Stimulated activated CD8-positive, alpha-beta memory T cell treated with anti-CD3 and anti-CD28 coated beads, Interleukin-12 subunit alpha, Interleukin-12 subunit beta, amount 100 ng/mL, for 1 hour (primary cell): ENCODE measurements around the gene OST4.
A peak's percentile ranks its signal among the peaks of the same experiment; 100 is the strongest.
"Not testable (repeated sequence)": the region's sequence is repeated elsewhere in the genome, so short reads cannot be mapped to it uniquely, and the experiment has no call there.

ENCODE experiments used
- DNase-seq: peaks from one replicate; pipeline ENCODE4 v3.0.0-alpha.2; 2020; ENCODE audit warnings: low read depth

OST4 gene

DNA sequence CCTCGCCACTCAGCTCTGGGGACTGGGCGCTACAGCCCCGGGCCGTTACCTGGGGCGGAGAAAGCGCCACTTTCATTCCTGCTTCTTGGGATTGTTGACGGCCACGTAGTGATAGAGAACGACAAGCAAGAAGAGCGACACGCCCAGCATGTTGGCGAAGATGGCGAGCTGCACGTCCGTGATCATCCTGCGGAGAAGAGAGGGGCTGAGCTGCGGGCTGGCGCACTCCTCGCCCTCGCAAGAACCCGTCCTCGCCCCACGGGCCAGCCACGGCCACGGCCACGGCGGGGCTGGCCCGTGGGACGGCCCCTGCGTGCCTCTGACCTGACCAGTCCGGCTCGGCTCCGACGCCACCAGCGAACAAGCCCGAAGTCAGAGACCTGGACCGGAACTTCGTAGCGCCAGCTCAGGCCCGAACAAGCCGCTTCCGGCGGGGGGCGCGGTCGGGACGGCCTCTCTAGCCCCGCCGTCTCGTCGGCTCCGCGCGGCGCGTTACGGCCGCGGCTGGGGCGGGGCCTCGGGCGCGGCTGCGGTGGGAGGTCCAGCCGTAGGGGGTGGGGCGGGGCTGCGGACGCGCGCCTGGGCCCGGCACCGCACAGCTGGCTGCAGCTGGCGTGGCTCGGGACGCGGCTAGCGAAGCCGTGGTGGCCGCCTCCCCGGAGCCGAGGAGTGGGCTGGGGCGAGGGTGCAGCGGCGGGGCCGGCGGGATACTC is at the start of gene OST4:
Gene OST4, minus strand, starts transcription at position 378 of the 713 bp plus-strand sequence.
- DNase-seq = peak; percentile 77

DNA sequence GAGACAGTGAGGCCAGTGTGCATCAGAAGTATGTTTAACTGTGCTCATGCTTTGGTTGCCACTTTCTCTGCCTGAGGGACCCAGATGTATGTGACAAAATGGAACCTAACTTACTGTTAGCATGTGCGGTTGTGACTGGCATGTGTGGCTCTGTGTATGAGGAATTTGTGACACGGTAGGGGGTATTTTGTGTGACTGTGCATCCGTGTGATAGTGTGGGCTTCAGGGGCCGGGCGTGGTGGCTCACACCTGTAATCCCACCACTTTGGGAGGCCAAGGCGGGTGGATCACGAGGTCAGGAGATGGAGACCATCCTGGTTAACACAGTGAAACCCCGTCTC is 47.8 kb upstream of the OST4 start:
- not testable (repeated sequence) for DNase-seq

DNA sequence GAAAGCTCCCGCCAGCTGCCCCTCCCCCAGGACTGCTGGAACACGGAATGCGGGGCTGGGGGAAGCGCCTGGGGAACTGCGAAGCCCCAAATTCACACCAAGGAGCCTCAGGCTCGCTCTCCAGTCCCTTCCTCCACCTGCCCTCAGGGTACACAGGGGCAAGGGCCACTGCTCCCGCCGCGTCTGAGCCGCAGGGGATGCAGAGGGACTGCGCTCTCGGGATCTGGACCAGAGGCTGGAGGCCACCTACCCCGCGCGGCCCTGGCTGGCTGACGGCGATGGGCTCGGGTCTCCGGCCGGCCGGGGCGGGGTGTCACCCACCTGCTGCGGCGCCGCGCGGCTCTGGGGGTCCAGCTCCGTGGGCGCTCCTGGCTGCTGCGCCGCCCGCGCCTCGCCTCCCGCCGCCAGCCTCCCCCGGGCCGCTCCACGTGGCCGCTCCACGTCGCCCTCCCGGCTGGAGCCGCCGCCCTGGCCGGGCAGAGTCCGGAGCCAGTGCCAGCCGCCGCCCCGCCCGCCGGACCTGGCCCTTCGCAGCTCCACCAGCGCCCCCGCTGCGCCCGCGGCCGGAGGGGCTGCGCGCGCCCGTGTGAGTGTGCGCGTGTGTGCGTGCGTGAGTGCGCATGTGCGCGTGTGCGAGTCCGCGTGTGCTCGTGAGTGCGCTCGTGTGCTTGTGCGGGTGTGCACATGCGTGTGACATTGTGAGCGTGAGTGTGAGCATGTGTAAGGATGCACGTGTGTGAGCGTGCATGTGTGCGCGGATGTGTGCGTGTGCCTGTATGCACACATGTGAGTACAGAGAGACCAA is 47.3 kb upstream of the OST4 start, which contains the start of gene CGREF1:
Gene CGREF1, minus strand, starts transcription at position 604 of the 805 bp plus-strand sequence. CDS start 14,762 bp downstream, outside the sequence.
- no peak for DNase-seq

DNA sequence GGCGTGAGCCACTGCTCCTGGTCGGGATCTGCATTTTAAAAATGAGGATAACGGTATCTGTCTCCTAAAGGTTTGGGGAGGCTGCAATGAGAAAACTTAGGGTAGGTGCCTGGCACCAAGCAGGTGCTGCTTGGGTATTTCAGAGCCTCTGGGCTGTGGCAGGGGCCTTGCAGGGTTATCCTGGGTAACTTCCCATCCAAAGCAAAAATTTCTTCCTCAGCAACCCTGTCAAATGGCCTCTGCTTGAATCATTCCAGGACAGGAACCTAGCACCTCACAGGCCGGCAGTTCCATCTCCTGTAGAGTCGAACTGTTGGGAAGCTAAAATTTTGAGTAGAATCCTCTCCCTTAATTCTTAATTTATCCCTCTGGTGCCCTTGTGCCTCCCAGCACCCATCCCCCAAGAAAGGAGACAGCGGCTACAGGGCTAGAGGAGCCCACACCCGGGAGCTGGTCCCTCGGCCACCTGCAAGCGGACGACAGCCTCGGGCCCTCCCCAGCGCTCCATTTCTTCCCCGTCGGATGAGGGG is 46.6 kb upstream of the OST4 start:
- no peak for DNase-seq

DNA sequence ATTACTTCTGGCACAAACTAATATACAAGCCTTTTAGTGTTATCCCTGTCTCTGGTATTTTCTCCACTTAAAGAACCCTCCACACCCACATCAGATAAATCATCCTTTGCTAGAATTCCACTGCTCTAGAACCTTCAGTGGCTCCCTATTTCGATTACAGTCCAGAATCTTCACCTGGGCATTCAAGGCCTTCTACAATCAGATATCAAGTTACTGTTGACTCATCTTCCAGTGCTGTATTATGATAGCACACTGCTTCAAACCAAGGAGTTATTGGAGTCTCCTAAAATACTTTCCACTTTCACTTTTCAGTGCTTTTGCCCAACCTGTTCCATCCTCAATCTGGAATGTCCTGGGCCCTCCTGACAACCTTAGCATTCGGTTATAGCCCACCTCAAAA is 44.1 kb upstream of the OST4 start:
- no peak for DNase-seq

DNA sequence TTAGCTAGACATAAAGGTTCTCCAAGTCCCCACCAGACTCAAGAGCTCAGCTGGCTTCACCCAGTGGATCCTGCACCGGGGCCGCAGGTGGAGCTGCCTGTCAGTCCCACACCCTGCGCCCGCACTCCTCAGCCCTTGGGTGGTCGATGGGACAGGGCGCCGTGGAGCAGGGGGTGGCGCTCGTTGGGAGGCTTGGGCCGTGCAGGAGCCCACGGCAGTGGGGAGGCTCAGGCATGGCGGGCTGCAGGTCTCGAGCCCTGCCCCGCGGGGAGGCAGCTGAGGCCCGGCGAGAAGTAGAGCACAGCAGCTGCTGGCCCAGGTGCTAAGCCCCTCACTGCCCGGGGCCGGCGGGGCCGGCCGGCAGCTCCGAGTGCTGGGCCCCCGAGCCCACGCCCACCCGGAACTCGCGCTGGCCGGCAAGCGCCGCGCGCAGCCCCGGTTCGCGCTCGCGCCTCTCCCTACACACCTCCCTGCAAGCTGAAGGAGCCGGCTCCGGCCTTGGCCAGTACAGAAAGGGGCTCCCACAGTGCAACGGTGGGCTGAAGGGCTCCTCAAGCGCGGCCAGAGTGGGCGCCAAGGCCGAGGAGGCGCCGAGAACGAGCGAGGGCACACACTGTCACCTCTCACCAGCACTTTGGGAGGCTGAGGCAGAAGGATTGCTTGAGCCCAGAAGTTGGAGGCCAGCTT is 40.1 kb upstream of the OST4 start:
- not testable (repeated sequence) for DNase-seq

DNA sequence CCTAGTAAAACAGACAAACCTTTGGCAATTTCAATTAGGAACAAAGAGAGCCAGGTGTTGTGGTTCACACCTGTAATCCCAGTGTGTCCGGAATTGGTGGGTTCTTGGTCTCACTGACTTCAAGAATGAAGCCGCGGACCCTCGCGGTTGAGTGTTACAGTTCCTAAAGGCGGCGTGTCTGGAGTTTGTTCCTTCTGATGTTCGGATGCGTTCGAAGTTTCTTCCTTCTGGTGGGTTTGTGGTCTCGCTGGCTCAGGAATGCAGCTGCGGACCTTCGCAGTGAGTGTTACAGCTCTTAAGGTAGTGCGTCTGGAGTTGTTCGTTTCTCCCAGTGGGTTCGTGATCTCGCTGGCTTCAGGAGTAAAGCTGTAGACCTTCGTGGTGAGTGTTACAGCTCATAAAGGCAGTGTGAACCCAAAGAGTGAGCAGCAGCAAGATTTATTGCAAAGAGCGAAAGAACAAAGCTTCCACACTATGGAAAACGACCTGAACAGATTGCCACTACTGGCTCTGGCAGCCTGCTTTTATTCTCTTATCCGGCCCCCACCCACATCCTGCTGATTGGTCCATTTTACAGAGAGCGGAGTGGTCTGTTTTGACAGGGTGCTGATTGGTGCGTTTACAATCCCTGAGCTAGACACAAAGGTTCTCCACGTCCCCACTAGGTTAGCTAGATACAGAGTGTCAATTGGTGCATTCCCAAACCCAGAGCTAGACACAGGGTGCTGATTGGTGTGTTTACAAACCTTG is 39.3 kb upstream of the OST4 start:
- DNase-seq = not testable (repeated sequence)

DNA sequence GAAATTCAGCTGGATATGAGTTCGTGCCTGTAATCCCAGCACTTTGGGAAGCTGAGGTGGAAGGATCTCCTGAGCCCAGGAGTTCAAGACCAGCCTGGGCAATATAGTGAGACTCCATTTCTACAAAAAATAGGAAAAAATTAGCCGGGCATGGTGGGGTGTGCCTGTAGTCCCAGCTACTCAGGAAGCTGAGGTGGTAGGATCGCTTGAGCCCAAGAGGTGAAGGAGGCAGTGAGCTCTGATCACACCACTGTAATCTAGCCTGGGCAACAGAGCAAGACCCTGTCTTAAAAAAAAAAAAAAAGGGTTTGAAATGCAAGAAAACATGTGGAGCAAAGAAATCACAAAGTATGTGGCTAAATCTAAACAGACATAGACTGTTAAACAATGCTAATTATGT is 37.6 kb upstream of the OST4 start:
- DNase-seq = no peak

DNA sequence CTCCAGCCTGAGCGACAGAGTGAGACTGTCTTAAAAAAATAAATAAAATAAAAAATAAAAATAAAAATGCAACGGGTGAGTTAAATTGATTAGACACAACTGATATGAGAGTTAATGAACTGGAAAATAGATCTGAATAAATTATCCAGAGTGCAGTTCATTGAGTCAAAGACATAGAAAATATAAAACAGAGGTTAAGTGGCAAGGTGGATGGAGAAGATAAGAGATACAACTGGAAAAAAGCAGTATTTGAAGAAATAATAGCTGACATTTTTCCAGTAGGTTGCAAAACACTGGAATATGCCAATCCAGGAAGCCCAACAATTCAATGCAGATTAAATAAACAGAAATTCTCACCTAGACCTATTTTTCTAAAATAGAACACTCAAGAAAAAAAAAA is 36.8 kb upstream of the OST4 start:
- no peak for DNase-seq

DNA sequence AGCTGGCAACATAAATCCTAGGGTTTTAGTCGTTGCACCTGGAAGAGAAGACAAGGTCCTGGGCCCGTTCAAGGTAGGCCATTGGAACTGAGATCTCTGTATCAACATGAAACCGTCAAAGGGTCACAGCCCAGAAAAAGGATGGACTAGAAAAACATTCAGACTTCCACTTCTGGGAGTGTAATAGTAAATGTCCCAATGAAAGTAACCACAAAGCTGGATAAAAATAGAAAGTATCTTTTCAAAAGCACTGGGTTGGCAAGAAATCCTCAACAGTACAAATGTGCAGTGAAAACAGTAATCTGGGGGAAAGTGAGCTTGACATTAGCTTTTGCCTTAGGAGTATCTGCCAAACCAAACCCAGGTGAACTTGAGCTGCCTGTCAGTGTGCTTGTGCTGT is 34.5 kb upstream of the OST4 start:
- DNase-seq = no peak

DNA sequence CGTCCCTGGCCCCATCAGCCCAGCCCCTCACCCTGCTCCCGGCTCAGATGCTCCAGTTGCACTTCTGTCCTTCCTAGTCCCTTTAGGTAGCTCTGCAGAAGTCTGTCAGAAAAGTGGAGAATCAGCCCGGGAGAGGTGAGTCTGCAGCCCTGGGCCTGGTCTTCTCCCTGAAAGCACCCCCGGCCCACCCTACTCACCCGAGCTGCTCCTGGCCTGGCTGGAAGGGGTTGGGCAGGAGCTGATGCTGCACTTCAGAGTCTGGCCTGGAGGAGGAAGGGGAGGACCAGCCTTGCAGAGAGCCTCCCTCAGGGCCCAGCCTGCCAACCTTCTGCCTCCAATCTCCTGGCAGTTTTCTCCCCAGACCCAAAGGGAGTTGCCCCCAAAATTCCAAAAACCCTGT is 30.9 kb upstream of the OST4 start:
- no peak for DNase-seq

DNA sequence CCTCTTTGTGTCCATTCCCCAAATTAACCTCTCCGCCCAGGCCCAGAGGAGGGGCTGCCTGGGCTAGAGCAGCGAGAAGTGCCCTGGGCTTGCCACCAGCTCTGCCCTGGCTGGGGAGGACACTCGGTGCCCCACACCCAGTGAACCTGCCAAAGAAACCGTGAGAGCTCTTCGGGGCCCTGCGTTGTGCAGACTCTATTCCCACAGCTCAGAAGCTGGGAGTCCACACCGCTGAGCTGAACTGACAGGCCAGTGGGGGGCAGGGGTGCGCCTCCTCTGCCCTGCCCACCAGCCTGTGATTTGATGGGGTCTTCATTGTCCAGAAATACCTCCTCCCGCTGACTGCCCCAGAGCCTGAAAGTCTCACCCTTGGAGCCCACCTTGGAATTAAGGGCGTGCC is 28.6 kb upstream of the OST4 start:
- DNase-seq = no peak

DNA sequence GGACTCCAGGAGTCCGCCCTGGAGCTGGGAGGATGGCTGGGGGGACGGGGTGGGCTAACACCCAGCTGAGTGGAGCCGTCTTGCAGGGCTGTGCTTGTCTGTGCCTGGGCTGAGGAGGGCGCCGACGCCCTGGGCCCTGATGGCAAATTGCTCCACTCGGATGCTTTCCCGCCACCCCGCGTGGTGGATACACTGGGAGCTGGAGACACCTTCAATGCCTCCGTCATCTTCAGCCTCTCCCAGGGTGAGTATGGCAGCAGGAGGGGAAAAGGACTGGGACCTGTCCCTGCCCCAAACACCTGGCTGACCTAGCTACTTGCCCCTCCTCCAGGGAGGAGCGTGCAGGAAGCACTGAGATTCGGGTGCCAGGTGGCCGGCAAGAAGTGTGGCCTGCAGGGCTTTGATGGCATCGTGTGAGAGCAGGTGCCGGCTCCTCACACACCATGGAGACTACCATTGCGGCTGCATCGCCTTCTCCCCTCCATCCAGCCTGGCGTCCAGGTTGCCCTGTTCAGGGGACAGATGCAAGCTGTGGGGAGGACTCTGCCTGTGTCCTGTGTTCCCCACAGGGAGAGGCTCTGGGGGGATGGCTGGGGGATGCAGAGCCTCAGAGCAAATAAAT is 28.0 kb upstream of the OST4 start:
- DNase-seq = no peak

DNA sequence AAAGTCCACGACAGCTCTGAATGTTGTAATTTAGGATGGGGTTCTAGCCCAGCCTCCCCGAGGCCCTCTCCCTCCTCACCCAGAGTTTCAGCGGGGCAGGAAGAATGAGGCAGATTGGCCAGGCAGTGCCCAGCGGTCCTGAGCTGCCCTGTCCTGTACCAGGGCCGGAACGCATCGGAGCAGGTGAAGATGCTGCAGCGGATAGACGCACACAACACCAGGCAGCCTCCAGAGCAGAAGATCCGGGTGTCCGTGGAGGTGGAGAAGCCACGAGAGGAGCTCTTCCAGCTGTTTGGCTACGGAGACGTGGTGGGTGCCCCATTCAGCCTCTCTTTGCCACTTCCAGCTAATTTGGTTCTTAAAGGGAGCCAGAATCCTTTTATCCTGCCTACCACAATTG is 25.9 kb upstream of the OST4 start:
- DNase-seq = no peak

DNA sequence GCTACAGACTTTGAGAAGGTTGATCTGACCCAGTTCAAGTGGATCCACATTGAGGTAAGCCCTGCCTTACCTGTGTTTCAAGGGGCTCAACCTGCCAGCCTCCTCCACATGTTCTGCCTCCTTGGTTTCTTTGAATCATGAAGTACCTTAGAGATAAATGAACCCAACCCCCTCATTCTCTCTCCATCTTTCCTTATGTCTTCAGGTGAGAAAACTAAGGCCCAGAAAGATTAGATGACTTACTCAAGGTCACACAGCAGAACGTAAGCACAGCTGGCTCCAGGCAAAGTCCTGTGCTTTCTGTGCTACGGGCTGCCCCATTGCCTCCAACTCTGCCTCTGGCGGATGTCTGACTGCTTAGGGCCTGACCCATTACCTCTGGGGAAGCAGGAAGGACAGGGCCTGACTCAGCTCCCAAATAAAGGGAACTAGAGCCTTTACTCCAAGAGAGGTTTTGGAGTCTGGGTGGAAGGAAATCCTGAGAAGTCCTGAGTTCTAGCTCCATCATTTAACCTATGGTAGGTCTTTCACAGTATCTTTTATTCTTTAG is 25.4 kb upstream of the OST4 start:
- DNase-seq = no peak

DNA sequence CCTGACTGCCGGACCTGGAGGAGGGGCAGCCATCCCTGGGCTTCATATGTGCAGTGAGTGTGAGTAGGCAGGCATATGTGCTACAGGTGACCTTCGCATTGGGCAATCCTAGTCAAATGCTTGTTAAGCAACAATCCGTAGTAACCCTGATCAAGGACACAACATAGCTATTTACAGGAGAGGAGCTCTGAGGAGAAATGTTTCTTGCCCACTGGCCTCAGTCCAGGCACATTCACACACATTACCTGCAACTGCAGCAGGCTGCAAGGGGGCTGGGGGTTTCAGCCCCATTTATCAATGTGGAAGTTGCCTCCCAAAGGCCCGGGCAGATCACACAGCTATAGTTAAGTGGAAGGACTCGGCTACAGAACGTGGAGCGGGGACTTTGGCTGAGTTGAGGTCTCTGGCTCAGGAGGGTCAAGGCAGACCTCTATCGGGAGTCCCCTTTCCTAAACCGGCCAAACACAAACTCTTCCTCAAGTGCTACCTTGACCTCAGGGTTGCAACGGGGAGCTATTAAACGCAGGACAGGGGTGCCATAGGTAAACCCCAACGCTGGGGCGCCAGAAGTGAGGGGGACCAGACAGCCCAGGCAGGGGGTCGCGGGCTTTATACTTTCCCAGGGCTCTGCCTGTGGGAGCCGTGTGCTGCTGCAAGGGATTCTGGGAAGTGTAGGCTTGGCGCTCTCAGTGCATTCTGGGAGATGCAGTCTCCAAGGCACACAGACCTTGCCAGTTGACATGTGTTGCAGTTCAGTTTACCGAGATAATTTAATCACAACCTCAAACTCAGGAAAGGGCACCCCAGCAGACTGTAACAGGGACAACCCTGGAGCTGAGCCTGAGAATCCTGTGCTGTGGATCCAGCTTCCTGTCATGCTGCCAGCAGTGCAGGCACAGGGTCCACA is 24.5 kb upstream of the OST4 start:
- no peak for DNase-seq

DNA sequence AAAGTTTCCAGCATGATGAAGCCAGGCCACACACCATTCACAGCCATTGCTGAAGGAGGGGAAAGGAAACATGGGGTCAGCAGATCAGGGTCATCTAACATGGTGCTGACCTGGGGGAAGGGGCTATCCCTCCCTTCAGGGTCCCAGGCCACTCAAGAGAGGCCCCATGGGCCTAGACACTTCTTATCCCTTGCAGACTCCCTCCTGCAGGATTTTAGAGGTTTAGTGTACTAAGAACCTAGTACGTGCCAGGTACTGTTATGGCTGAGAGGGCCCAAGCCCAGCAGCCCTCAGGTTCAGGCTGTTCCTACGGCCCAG is 23.9 kb upstream of the OST4 start:
- DNase-seq = no peak

DNA sequence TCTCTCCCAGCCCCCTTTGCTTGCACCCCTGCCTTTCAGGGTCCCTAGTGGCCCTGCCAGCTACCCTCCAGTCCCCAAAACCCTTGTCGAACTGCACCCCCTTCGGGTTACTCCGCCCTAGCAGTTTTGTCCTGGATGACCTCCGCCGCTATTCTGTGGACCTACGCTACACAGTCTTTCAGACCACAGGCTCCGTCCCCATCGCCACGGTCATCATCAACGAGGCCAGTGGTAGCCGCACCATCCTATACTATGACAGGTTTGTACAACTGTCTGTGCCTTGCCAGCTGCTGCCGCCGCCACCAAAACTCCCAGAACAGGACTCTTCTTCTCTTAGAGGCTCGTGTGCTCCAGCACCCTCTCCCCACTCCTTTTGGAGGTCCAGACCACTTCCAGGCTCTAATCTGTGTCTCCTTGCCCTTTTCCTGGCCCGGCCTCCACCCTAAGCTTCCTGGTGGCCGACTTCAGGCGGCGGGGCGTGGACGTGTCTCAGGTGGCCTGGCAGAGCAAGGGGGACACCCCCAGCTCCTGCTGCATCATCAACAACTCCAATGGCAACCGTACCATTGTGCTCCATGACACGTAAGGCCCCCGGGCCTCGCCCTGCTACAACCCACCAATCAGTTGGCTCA is 23.0 kb upstream of the OST4 start:
- DNase-seq = no peak

DNA sequence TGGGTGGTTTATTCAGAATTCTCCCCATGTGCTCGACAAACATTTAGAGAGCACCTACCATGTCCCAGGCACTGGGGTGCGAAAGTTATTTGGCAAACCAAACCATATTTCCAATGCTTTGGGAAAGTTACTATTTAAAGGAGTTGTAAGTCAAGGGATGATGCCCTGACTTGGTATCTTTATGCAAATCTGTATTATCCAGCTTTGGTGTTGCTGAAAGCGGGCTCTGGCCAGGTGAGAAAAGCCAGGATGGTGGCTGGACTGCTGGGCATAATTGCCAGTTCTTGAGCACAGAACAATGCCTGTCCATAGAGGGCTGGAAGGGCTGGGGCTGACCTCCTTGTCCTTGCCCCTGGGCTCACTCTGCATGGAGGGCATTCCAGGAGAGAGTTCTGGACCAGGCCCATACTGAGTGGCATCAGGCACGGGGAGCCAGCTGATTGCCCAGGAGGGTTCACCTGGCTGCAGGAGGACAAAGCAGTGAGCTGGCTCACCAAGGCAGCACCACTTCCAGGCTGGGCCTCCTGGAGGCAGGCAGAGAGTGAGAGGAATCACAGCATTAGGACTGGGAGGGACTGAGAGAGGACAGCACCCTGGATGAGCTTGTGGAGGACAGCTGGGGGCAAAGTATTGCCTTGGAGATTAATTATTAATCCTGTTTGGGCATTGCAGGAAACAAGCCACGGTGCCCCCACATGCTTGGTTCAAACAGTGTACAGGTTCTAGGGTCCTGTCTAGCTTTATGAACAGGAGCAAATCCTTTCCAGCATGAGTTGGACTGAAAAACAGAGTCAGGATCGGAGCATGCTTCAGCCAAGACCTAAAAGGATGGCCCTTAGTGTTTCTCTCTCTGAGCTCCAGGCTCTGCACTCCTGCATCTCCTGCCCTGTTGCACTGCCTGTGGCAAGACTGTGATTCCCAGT is 22.2 kb upstream of the OST4 start:
- DNase-seq = no peak
